ENCODE measurements around the gene POM121C.
"Not testable (repeated sequence)": the region's sequence is repeated elsewhere in the genome, so short reads cannot be mapped to it uniquely, and the experiment has no call there.

The POM121C gene

GRCh38 chr7:75456403-75456802 is 29.7 kb downstream of the POM121C start:
- H3K27me3 Mint-ChIP-seq, H3K36me3 Mint-ChIP-seq, H3K4me1 Mint-ChIP-seq, H3K9me3 Mint-ChIP-seq, H3K27ac Mint-ChIP-seq, H3K4me3 Mint-ChIP-seq: not testable (repeated sequence)

DNA sequence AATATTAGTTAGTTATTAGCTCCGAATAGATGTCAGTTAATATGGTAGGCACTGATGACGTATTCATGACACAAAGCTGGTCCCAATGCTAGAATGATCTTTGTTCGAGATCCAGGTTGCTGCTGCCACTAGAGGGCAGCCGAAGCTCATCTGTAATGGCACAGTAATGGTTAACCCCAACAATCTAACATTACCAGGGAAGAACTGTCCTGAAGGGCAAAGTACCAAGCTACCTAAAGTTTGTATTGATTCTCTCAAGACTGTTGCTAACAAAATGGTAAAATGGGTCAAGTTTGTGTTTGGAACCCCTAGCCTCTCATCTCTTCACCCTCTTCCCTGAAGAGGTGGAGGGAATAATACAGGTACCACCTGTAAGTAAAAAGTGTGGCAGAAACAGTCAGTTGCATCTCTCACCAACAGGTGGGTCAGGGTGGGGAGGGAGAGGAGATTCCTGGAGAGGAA is 33.6 kb downstream of the POM121C start:
- H3K9me3 Mint-ChIP-seq, H3K27me3 Mint-ChIP-seq, H3K4me1 Mint-ChIP-seq, H3K4me3 Mint-ChIP-seq, H3K27ac Mint-ChIP-seq, H3K36me3 Mint-ChIP-seq: not testable (repeated sequence)

GRCh38 chr7:75449946-75450345 is 36.2 kb downstream of the POM121C start:
- not testable (repeated sequence) for H3K36me3 Mint-ChIP-seq, H3K9me3 Mint-ChIP-seq, H3K4me3 Mint-ChIP-seq, H3K4me1 Mint-ChIP-seq, H3K27ac Mint-ChIP-seq, H3K27me3 Mint-ChIP-seq

- H3K4me1 Mint-ChIP-seq: peaks cover 28% of the 10 kb centered on the region
- H3K27me3 Mint-ChIP-seq, H3K9me3 Mint-ChIP-seq: not testable (repeated sequence)
- peak overlapping the region; percentile 92 for H3K4me3 Mint-ChIP-seq
- H3K27ac Mint-ChIP-seq: peak overlapping the region; percentile 97
- H3K36me3 Mint-ChIP-seq: peaks cover 11% of the 10 kb centered on the region
Observed at GRCh38 chr7:75442465-75443111, 43.5 kb downstream of the POM121C start.

DNA sequence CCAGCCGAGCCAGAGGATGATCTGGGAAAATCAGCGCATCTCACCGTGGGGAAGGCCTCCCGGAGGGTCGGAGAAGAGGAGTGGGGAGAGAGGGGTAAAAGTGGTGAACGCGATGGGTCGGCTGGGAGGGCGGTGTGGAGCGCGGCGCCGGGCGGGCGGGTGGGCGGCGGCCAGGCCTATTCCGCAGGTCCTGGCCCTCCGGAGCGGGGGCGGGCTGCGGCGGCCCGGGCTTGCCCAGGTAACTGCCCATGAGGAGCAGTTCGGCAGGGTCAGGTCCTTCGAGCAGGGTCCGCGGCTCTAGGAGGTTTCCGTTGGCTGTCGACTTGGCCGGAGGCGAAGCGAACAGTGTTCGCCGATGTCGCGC is 44.0 kb downstream of the POM121C start:
- H3K4me3 Mint-ChIP-seq: peak overlapping the region; percentile 91
- H3K36me3 Mint-ChIP-seq: peaks cover 11% of the 10 kb centered on the region
- H3K9me3 Mint-ChIP-seq, H3K27me3 Mint-ChIP-seq: not testable (repeated sequence)
- peak overlapping the region; percentile 91 for H3K27ac Mint-ChIP-seq
- H3K4me1 Mint-ChIP-seq: peaks cover 31% of the 10 kb centered on the region

- H3K27me3 Mint-ChIP-seq, H3K4me3 Mint-ChIP-seq: not testable (repeated sequence)
Observed at GRCh38 chr7:75439000-75439399, 47.1 kb downstream of the POM121C start.

GRCh38 chr7:75423481-75423880 is 62.6 kb downstream of the POM121C start:
- not testable (repeated sequence) for H3K27me3 Mint-ChIP-seq, H3K27ac Mint-ChIP-seq, H3K4me3 Mint-ChIP-seq, H3K36me3 Mint-ChIP-seq, H3K9me3 Mint-ChIP-seq
- peaks cover 14% of the 10 kb centered on the region for H3K4me1 Mint-ChIP-seq

More at GRCh38 chr7:75439000-75439399, 47.1 kb downstream of the POM121C start:
- Mint-ChIP-seq H3K36me3 (peaks cover 22% of the 10 kb centered on the region), H3K4me1 (peaks cover 47% of the 10 kb centered on the region)
- not testable (repeated sequence) for H3K27ac Mint-ChIP-seq, H3K9me3 Mint-ChIP-seq

DNA sequence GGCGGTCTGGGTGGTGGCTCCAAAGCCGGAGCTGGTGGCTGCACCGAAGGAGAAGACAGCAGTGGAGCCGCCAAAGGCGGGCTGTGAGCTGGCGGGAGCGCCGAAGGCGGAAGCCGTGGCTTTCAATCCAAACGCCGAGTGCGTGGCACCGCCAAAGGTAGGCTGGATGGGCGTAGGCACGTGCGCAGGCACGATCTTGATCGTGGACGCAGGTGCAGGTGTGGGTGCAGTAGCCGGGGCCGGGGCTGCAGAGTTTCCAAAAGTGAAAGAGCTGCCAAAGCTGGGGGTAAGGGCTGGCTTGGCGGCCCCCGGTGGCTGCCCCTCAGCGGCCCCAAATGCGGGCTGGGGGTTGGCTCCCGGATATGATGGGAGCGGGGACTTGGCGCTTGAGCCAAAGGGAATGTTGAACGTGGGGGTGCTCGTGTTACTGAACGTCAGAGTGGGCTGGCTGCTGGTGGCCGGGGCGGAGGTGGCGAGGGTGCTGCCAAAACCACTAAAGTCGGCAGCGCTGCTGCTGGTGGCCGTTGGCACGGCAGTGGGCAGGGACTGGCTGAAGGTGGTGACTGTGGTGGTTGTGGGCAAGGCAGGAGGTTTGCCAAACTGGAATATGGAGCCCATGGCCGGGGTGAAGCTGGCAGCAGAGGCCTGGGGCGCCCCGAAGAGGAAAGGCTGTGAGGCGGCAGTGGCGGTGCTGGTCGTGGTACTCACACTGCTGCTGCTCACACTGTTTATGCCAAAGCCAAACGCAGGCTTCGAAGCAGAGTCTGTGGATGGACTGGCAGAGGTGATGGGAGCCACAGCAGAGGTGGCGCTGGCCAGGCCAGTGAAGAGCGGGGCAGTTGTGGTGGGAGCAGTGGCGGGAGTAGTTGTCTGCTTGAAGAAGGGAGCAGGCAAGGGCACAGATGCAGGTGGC is 64.0 kb downstream of the POM121C start:
- H3K9me3 Mint-ChIP-seq, H3K27me3 Mint-ChIP-seq, H3K4me3 Mint-ChIP-seq, H3K27ac Mint-ChIP-seq, H3K4me1 Mint-ChIP-seq, H3K36me3 Mint-ChIP-seq: not testable (repeated sequence)

DNA sequence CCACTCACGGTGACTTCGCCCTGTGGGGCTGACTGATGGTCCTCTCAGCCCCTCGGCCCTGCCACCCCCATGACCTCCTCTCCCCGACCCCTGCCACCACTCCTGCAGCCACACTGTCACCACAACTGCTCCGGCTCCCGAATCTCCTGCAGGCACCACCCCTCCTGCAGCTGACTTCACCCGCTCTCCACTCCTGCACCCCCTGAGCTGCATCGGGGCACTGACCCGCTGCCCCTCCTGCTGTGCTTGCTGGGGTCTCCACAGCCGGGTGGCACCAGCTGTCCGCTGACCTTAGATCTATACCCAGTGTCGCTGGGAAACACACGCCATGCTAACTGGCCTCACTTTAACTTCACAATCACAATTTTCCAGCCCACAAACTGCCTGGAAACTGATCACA is 65.9 kb downstream of the POM121C start:
- not testable (repeated sequence) for H3K9me3 Mint-ChIP-seq, H3K36me3 Mint-ChIP-seq, H3K27me3 Mint-ChIP-seq, H3K4me3 Mint-ChIP-seq, H3K4me1 Mint-ChIP-seq, H3K27ac Mint-ChIP-seq

GRCh38 chr7:75419693-75420092 is 66.4 kb downstream of the POM121C start:
- not testable (repeated sequence) for H3K36me3 Mint-ChIP-seq, H3K27ac Mint-ChIP-seq, H3K9me3 Mint-ChIP-seq, H3K27me3 Mint-ChIP-seq, H3K4me1 Mint-ChIP-seq, H3K4me3 Mint-ChIP-seq

- H3K27me3 Mint-ChIP-seq, H3K36me3 Mint-ChIP-seq, H3K27ac Mint-ChIP-seq, H3K4me3 Mint-ChIP-seq, H3K9me3 Mint-ChIP-seq, H3K4me1 Mint-ChIP-seq: not testable (repeated sequence)
Observed at GRCh38 chr7:75419210-75419609, 66.9 kb downstream of the POM121C start.

- H3K4me3 Mint-ChIP-seq, H3K36me3 Mint-ChIP-seq, H3K4me1 Mint-ChIP-seq, H3K27me3 Mint-ChIP-seq, H3K9me3 Mint-ChIP-seq, H3K27ac Mint-ChIP-seq: not testable (repeated sequence)
Observed at GRCh38 chr7:75418292-75418858, 67.7 kb downstream of the POM121C start.

DNA sequence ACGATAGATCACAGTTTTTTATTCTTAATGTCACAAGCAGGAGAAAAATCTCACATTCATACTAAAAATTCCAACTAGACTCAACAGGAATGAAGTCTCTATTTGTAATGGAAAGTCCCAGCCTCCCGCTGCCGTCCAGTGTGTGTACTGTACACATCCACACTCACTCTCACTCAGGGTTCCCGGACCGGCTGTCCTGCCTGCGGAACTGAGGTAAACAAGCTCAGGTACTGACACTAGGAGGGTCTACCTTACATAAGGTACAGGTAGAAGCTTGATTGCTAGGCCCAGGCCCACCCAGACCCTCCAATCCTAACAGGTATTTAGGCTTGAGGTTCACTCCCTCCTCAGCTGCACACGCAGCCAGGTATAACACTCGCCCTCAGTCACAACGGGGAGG is 69.3 kb downstream of the POM121C start:
- not testable (repeated sequence) for H3K27ac Mint-ChIP-seq, H3K4me1 Mint-ChIP-seq, H3K9me3 Mint-ChIP-seq, H3K27me3 Mint-ChIP-seq, H3K4me3 Mint-ChIP-seq, H3K36me3 Mint-ChIP-seq

DNA sequence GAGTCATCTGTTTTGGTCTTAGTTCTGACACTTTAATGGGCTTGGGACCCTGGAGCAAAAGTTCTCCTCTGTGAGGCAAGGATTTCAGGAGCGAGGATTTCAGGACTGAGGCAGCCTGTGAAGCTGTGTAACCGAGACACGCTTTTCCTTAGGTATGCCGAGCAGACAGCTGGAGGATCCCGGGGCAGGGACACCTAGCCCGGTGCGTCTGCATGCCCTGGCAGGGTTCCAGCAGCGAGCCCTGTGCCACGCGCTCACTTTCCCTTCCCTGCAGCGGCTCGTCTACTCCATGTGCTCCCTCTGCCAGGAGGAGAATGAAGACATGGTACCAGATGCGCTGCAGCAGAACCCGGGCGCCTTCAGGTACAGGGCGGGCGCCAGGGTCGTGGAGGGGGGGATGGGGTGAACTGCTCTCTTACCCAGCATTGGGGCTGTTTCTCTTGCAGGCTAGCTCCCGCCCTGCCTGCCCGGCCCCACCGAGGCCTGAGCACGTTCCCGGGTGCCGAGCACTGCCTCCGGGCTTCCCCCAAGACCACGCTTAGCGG is 70.2 kb downstream of the POM121C start:
- H3K4me3 Mint-ChIP-seq, H3K9me3 Mint-ChIP-seq, H3K36me3 Mint-ChIP-seq, H3K27ac Mint-ChIP-seq, H3K27me3 Mint-ChIP-seq, H3K4me1 Mint-ChIP-seq: not testable (repeated sequence)

DNA sequence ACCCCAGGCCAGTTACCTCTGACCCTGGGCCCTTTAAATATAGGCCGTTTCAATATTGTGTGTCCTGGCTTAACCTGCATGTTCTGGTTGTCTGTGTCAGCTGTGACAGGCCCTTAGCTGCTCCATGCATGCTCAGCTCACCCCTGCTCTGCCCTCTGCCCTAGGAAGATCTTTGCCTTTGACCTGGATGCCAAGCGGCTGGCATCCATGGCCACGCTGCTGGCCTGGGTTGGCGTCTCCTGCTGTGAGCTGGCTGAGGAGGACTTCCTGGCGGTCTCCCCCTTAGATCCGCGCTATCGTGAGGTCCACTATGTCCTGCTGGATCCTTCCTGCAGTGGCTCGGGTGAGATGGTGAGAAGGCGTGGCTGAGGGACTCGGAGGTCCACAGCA is 70.7 kb downstream of the POM121C start:
- H3K4me3 Mint-ChIP-seq, H3K36me3 Mint-ChIP-seq, H3K4me1 Mint-ChIP-seq: not testable (repeated sequence)

DNA sequence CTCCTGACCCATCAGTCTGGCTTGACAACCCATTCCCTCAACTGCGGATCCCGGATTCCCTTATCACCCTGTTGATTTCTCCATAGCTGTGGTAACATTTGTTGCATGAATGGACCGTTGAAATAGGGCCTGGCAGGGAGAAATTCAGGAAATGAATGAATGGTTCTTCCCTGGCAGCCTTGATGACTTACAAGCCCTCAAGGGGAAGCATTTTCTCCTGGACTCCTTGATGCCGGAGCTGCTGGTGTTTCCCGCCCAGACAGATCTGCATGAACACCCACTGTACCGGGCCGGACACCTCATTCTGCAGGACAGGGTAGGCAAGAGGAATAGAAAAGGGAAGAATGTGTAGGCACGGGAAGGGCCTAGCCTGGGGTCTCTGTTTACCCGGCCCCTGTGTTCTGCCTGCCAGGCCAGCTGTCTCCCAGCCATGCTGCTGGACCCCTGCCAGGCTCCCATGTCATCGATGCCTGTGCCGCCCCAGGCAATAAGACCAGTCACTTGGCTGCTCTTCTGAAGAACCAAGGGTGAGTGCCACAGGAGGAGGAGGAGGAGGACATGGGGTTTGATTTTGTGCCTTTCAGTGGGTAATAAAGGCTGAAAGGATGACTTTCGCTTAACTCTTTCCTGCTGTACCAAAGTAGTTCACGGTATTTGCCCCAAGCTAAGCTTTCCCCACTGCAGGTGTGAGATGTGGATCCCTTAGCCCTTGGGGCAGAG is 71.2 kb downstream of the POM121C start:
- H3K4me3 Mint-ChIP-seq, H3K27ac Mint-ChIP-seq, H3K36me3 Mint-ChIP-seq, H3K9me3 Mint-ChIP-seq, H3K27me3 Mint-ChIP-seq, H3K4me1 Mint-ChIP-seq: not testable (repeated sequence)

More for the DNA sequence above, 70.7 kb downstream of the POM121C start:
- H3K27me3 Mint-ChIP-seq, H3K9me3 Mint-ChIP-seq, H3K27ac Mint-ChIP-seq: not testable (repeated sequence)

All from activated naive CD4-positive, alpha-beta T cell treated with anti-CD3 and anti-CD28 coated beads, Interleukin-2, amount 50 U/mL, for 24 hours (primary cell).